ENCODE data around the gene LPAR6. TPM values are rescaled to one million over a fixed set of nuclear protein-coding genes. Genes with fewer than 3 reads are reported as not detected.
A peak's percentile ranks its signal among the peaks of the same experiment; 100 is the strongest.

Gene LPAR6
- polyA plus RNA-seq, 3 donors, result 17.2 to 72.6 (median 62.1) TPM

- WGBS (ENCODE audit: insufficient coverage), result no CpG with 5 or more reads among the region's 2 CpGs
- Mint-ChIP-seq H3K4me3 (no peak overlapping the region), H3K27me3 (ENCODE audit: low read depth in 3 of 3) (no peaks in the 10 kb centered on the region), H3K36me3 (peaks cover 23 to 28% of the 10 kb centered on the region in 2 donors), H3K27ac (peak overlapping the region in 6 of 7 donors; percentile 20 to 70 (median 52)), H3K9me3 (peaks cover 0 to 2% (median 0%) of the 10 kb centered on the region in 7 donors), H3K4me1 (peaks cover 48% of the 10 kb centered on the region)
- intact Hi-C loops (cut with micrococcal nuclease), result loop anchor here (5.0 to 10.0 kb wide), 3 partner anchors 103 to 176 kb away; no protein-coding TSS in a partner anchor
- no peak overlapping the region for H2AFZ ChIP-seq (ENCODE audit: insufficient read depth, low read depth, low read length, poor library complexity, severe bottlenecking)
- H3K27ac ChIP-seq (ENCODE audit: low read depth in 1 of 2, low read length in 2 of 2), result peak overlapping the region in 1 of 2 donors; percentile 69
- H3K4me1 ChIP-seq (ENCODE audit: control insufficient read depth in 1 of 2, insufficient read depth in 2 of 2, low read length in 2 of 2), result peaks cover 33 to 56% of the 10 kb centered on the region in 2 donors
- no peak for DNase-seq
- no peaks in the 10 kb centered on the region for H3K27me3 ChIP-seq (ENCODE audit: control insufficient read depth in 2 of 2, insufficient read depth in 2 of 2, low read length in 2 of 2)
- peaks cover 30% of the 10 kb centered on the region for H3K79me2 ChIP-seq (ENCODE audit: insufficient read depth, low read length)
- no peak overlapping the region for H3K9ac ChIP-seq (ENCODE audit: insufficient read depth, low read length, poor library complexity, severe bottlenecking)
- H4K20me1 ChIP-seq (ENCODE audit: insufficient read depth, low read length), result no peaks in the 10 kb centered on the region
- peaks cover 0 to 2% of the 10 kb centered on the region in 2 donors for H3K36me3 ChIP-seq (replicated peaks in 1 of 2; ENCODE audit: control insufficient read depth in 1 of 2, insufficient read depth in 2 of 2, low read length in 2 of 2)
- H3K4me2 ChIP-seq (replicated peaks; ENCODE audit: extremely low read depth, low read length, poor library complexity, severe bottlenecking), result peak overlapping the region; percentile 0
- no peaks in the 10 kb centered on the region for H3K9me3 ChIP-seq (replicated peaks in 1 of 2; ENCODE audit: control insufficient read depth in 1 of 2, insufficient read depth in 1 of 2, low read length in 2 of 2)
- TF ChIP-seq CTCF (IDR thresholded peaks at IDR 0.05), result no peak
- H3K4me3 ChIP-seq (replicated peaks in 1 of 3; ENCODE audit: low read depth in 2 of 3, low read length in 3 of 3), result no peak overlapping the region
Observed at GRCh38 chr13:48401480-48401879, 11.4 kb downstream of the LPAR6 start.

GRCh38 chr13:48400850-48401291 is 12.0 kb downstream of the LPAR6 start:
- peak overlapping the region in 1 of 2 donors; percentile 13 for H3K4me3 Mint-ChIP-seq
- H3K4me3 ChIP-seq (replicated peaks in 1 of 3; ENCODE audit: low read depth in 2 of 3, low read length in 3 of 3), result no peak overlapping the region
- DNase-seq, result peak; percentile 15 to 53 (median 43)
- intact Hi-C loops (cut with micrococcal nuclease), result loop anchor here (5.0 to 10.0 kb wide), 3 partner anchors 104 to 176 kb away; no protein-coding TSS in a partner anchor
- H3K4me1 Mint-ChIP-seq, result peaks cover 43% of the 10 kb centered on the region
- WGBS (ENCODE audit: insufficient coverage), result no CpG with 5 or more reads among the region's 1 CpG
- no peaks in the 10 kb centered on the region for H3K9me3 ChIP-seq (replicated peaks in 1 of 2; ENCODE audit: control insufficient read depth in 1 of 2, insufficient read depth in 1 of 2, low read length in 2 of 2)
- peak overlapping the region in 6 of 7 donors; percentile 55 to 93 (median 85) for H3K27ac Mint-ChIP-seq
- peak; percentile 22 for TF ChIP-seq CTCF (IDR thresholded peaks at IDR 0.05)
- no peaks in the 10 kb centered on the region for H3K27me3 ChIP-seq (ENCODE audit: control insufficient read depth in 2 of 2, insufficient read depth in 2 of 2, low read length in 2 of 2)
- no peaks in the 10 kb centered on the region for H4K20me1 ChIP-seq (ENCODE audit: insufficient read depth, low read length)
- peaks cover 0 to 2% (median under 1%) of the 10 kb centered on the region in 7 donors for H3K9me3 Mint-ChIP-seq
- H3K27me3 Mint-ChIP-seq (ENCODE audit: low read depth in 3 of 3), result no peaks in the 10 kb centered on the region
- peaks cover 19 to 27% of the 10 kb centered on the region in 2 donors for H3K36me3 Mint-ChIP-seq
- H3K9ac ChIP-seq (ENCODE audit: insufficient read depth, low read length, poor library complexity, severe bottlenecking), result no peak overlapping the region
- H2AFZ ChIP-seq (ENCODE audit: insufficient read depth, low read depth, low read length, poor library complexity, severe bottlenecking), result peak overlapping the region; percentile 27
- peaks cover 26% of the 10 kb centered on the region for H3K79me2 ChIP-seq (ENCODE audit: insufficient read depth, low read length)
- H3K36me3 ChIP-seq (replicated peaks in 1 of 2; ENCODE audit: control insufficient read depth in 1 of 2, insufficient read depth in 2 of 2, low read length in 2 of 2), result no peaks in the 10 kb centered on the region
- H3K4me2 ChIP-seq (replicated peaks; ENCODE audit: extremely low read depth, low read length, poor library complexity, severe bottlenecking), result peak overlapping the region; percentile 0
- H3K4me1 ChIP-seq (ENCODE audit: control insufficient read depth in 1 of 2, insufficient read depth in 2 of 2, low read length in 2 of 2), result peaks cover 33 to 50% of the 10 kb centered on the region in 2 donors
- H3K27ac ChIP-seq (ENCODE audit: low read depth in 1 of 2, low read length in 2 of 2), result peak overlapping the region in 1 of 2 donors; percentile 69

All from CD14-positive monocyte (primary cell).